HepG2 (cell line): Measurements from ENCODE around the gene SYTL3. TPM values are rescaled to one million over a fixed set of nuclear protein-coding genes. Genes with fewer than 3 reads are reported as not detected.
"Not testable (repeated sequence)": the region's sequence is repeated elsewhere in the genome, so short reads cannot be mapped to it uniquely, and the experiment has no call there.

Experiments
- ATAC-seq: fragments of 200-7000 bp; cut with Tn5 transposase; 3 replicates; pipeline ENCODE4 v1.9.1; 2020; ENCODE audit warnings: mild to moderate bottlenecking, moderate library complexity
- BruUV-seq: library from RNA; stranded (reverse); fragments of 400-500 nt; replicated peaks from 2 replicates; lab custom pipeline; 2021; lab: Mats Ljungman, UMichigan
- CTCF ChIA-PET: fragments of 300-600 bp; formaldehyde crosslinking; extraction: SDS; loops from one replicate; lab custom pipeline; 2021; ENCODE audit warnings: low total read pairs, inconsistent platforms, low intra/inter-chr PET ratio; lab: Yijun Ruan, JAX
- POLR2A ChIA-PET: fragments of 350-600 bp; sonication (Branson Sonifier 250); formaldehyde crosslinking; loops from one replicate; lab custom pipeline; 2020; ENCODE audit warnings: antibody characterized with exemption, inconsistent platforms; lab: Yijun Ruan, JAX
- DNase-seq: peaks from one replicate; pipeline ENCODE4 v3.0.0-alpha.2; 2015; ENCODE audit warnings: low spot score
- FAIRE-seq: peaks from 3 replicates; lab custom pipeline; 2011; peaks lifted over from hg19 to GRCh38; lab: Jason Lieb, UNC
- H2AFZ ChIP-seq: one replicate; pipeline ENCODE4 v1.6.1; 2011; ENCODE audit warnings: low read length, inconsistent platforms
- H3K27ac ChIP-seq: fragments of 300-600 bp; 3 replicates; pipeline ENCODE4 v1.8.0; 2011; ENCODE audit warnings: mixed run types, mild to moderate bottlenecking, mixed read lengths, low read length, inconsistent platforms; ENCODE audit not compliant: insufficient read depth; ENCODE audit errors: extremely low read length
- H3K27me3 ChIP-seq, 2 experiments: fragments of 200-600 bp in 1 of 2; 2 replicates in 1 of 2; 3 replicates in 1 of 2; pipeline versions ENCODE4 v1.6.0 to v1.8.0; 2011; ENCODE audit warnings: low read length in 2 of 2, mild to moderate bottlenecking in 2 of 2, moderate library complexity in 2 of 2, inconsistent platforms in 1 of 2; ENCODE audit not compliant: insufficient read depth in 2 of 2, control insufficient read depth in 1 of 2
- H3K36me3 ChIP-seq, 2 experiments: fragments of 200-600 bp in 1 of 2; replicated peaks in 1 of 2; 2 replicates in 1 of 2; 3 replicates in 1 of 2; pipeline versions ENCODE4 v1.5.1 to v1.8.0; 2011; ENCODE audit warnings: low read length in 2 of 2, inconsistent platforms in 1 of 2; ENCODE audit not compliant: insufficient read depth in 2 of 2, control insufficient read depth in 1 of 2
- H3K4me1 ChIP-seq: 2 replicates; pipeline ENCODE4 v1.5.1; 2012; ENCODE audit warnings: low read length, inconsistent platforms; ENCODE audit not compliant: insufficient read depth
- H3K4me2 ChIP-seq: 2 replicates; pipeline ENCODE4 v1.6.0; 2011; ENCODE audit warnings: low read depth, low read length, inconsistent platforms
- H3K4me3 ChIP-seq, 3 experiments: fragments of 200-600 bp in 1 of 3; sonication (generic), shearing (Covaris generic) in 1 of 3; replicated peaks in 1 of 3; 2 replicates each; pipeline ENCODE4 v1.5.1; 2011 to 2016; ENCODE audit warnings: low read length in 3 of 3, inconsistent platforms in 2 of 3, low read depth in 2 of 3, mild to moderate bottlenecking in 2 of 3, control low read depth in 1 of 3, mixed read lengths in 1 of 3; ENCODE audit not compliant: insufficient read depth in 1 of 3
- H3K79me2 ChIP-seq: one replicate; pipeline ENCODE4 v1.6.1; 2011; ENCODE audit warnings: low read length, inconsistent platforms; ENCODE audit not compliant: insufficient read depth
- H3K9ac ChIP-seq: 2 replicates; pipeline ENCODE4 v1.6.0; 2011; ENCODE audit warnings: mild to moderate bottlenecking, low read depth, low read length, inconsistent platforms; ENCODE audit not compliant: insufficient read depth
- H3K9me3 ChIP-seq: 2 replicates; pipeline ENCODE4 v1.5.1; 2012; ENCODE audit warnings: mild to moderate bottlenecking, low read length
- H4K20me1 ChIP-seq: 2 replicates; pipeline ENCODE4 v1.6.0; 2011; ENCODE audit warnings: inconsistent platforms, mild to moderate bottlenecking, low read length, moderate library complexity; ENCODE audit not compliant: insufficient read depth
- GLI4 ChIP-seq: sonication (generic); formaldehyde crosslinking; IDR thresholded peaks from 2 replicates; pipeline ENCODE4 v1.5.1; 2020; ENCODE audit warnings: missing genetic modification reagents, mild to moderate bottlenecking, moderate library complexity, borderline replicate concordance
- ZBTB38 ChIP-seq: sonication (generic); formaldehyde crosslinking; IDR thresholded peaks from 2 replicates; pipeline ENCODE4 v1.5.1; 2020; ENCODE audit warnings: mild to moderate bottlenecking, missing genetic modification reagents
- ZNF678 ChIP-seq: sonication (generic); formaldehyde crosslinking; IDR thresholded peaks from 2 replicates; pipeline ENCODE4 v1.4.0; 2020; ENCODE audit warnings: mild to moderate bottlenecking, missing genetic modification reagents
- WGBS: methylation state at CpG from one replicate; pipeline ENCODE4 v1.1.6; 2017; ENCODE audit warnings: low lambda C conversion rate; 5-methylcytosine and 5-hydroxymethylcytosine counted together
- in situ Hi-C: cut with HindIII; loops from 2 replicates; pipeline ENCODE4 v1.10.0; 2017; ENCODE audit warnings: low pct_unique_long_range_greater_than_20kb; ENCODE audit not compliant: extremely low pct_ligation_motif_present
- intact Hi-C: fragments of 100-400 bp; cut with micrococcal nuclease; formaldehyde crosslinking; loops from one replicate; pipeline ENCODE4 v1.10.0; 2022; ENCODE audit not compliant: unreplicated experiment
- polyA plus RNA-seq, 8 experiments: library from polyadenylated mRNA; depleted of rRNA in 3 of 8; stranded (reverse) in 7 of 8; unstranded in 1 of 8; fragments of >200 nt; fragmentation: Illumina TruSeq in 4 of 8; extraction: Trizol in 4 of 8; gene quantifications; 2 replicates each; pipeline versions ENCODE4 v1.2.1 to v1.2.3, GENCODE V29; 2011 to 2016; ENCODE audit warnings: low read depth in 4 of 8, missing spikeins in 1 of 8, mixed read lengths in 1 of 8; ENCODE audit not compliant: insufficient read depth in 1 of 8
- total RNA-seq, 5 experiments: library from RNA; depleted of rRNA; stranded (reverse); fragments of >200 nt; fragmentation: Illumina TruSeq; extraction: Trizol; gene quantifications; 2 replicates each; pipeline ENCODE4 v1.2.3, GENCODE V29; 2016; ENCODE audit warnings: low read depth in 1 of 5
- TF ChIP-seq, protein P1 (sequence below): sonication (generic); formaldehyde crosslinking; IDR thresholded peaks from 2 replicates; pipeline ENCODE4 v1.4.0; 2020; ENCODE audit warnings: mild to moderate bottlenecking, missing genetic modification reagents
- TF ChIP-seq, protein P2 (sequence below): sonication (generic); formaldehyde crosslinking; IDR thresholded peaks from 2 replicates; pipeline ENCODE4 v1.8.1; 2022; ENCODE audit warnings: low read depth, mild to moderate bottlenecking, missing genetic modification reagents

Gene SYTL3
- total and polyA plus RNA-seq, 2 of the 13 experiments (the other 11 are each of a cell fraction or from before 2014, with no cell fraction given) = 0.11 to 0.28 TPM

DNA sequence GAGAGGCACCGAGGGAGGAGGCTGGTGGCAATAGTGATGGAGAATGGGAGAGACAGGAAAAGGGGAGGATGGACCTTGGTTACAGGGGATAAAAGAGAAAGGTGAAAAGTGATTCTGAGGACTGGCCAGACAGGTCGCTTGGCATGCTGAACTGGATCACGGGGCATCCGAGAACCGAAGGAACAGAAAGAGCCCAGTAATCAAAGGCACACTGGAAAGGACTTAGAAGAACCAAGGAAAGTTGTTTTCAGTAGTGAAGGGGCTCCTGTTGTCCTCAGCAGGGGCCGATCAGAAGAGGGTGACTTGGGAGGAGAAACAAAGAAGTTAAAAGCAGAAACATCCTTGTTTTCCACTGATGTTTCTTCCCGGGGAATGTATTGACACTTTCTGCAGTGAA is 18.9 kb downstream of the SYTL3 start (continued):
- TF ChIP-seq, protein P1, sequence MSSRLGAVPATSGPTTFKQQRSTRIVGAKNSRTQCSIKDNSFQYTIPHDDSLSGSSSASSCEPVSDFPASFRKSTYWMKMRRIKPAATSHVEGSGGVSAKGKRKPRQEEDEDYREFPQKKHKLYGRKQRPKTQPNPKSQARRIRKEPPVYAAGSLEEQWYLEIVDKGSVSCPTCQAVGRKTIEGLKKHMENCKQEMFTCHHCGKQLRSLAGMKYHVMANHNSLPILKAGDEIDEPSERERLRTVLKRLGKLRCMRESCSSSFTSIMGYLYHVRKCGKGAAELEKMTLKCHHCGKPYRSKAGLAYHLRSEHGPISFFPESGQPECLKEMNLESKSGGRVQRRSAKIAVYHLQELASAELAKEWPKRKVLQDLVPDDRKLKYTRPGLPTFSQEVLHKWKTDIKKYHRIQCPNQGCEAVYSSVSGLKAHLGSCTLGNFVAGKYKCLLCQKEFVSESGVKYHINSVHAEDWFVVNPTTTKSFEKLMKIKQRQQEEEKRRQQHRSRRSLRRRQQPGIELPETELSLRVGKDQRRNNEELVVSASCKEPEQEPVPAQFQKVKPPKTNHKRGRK (CRISPR knock-in tag) = no peak

DNA sequence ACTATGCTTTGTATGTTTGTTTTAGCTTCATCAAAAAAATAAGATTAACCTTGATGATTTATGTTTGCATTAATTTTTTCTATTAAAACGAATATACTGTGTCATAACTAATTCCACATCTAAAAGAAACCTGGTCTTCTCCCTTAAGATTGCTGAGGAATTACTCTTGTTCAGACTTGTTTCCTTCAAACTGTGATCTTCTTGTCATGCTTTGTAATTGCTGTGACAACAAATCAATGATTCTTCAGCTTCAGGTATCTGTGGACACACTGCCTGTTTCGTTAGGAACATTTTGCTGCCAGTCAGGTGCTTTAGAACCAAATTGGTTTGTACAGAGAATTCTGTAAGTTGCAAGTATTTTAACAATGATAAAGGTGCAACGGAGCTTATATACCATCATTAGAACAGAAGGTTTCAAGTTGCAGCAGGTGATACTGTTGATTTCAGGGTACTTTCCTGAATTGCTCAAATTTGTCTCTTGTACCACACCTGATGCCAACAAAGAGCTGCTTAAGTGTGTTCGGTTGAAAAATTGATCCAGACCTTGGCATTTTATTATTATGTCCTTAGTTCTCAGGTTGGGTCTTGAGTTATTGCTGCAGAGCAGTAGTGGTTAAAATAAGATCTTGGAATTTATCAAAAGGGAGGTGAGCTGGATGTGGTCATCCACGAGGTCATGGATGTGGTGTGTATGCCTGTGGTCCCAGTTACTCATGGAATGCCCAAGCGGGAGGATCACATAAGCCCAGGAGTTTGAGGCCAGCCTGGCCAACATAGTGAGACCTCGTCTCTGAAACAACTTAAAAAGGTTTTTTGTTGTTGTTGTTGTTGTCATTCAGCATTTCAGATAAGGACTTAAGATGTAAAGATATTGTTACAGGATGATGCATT is 19.5 kb downstream of the SYTL3 start:
- Histone ChIP-seq H3K36me3 (no peaks in the 10 kb centered on the region), H3K9me3 (no peaks in the 10 kb centered on the region), H3K79me2 (no peaks in the 10 kb centered on the region), H3K4me1 (no peaks in the 10 kb centered on the region), H3K27ac (no peak overlapping the region), H3K4me3 (no peak overlapping the region), H3K27me3 (peaks cover 18 to 58% of the 10 kb centered on the region in 2 experiments; a peak in 4 of 5 replicates), H3K4me2 (no peak overlapping the region), H2AFZ (no peak overlapping the region), H4K20me1 (no peaks in the 10 kb centered on the region), H3K9ac (no peak overlapping the region)
- intact Hi-C loops = no loop called here
- no peak for FAIRE-seq
- ChIA-PET CTCF (no interaction called here), POLR2A (no interaction called here)
- TF ChIP-seq ZBTB38 (CRISPR knock-in tag) = no peak
- TF ChIP-seq ZNF678 = no peak
- TF ChIP-seq, protein P2, sequence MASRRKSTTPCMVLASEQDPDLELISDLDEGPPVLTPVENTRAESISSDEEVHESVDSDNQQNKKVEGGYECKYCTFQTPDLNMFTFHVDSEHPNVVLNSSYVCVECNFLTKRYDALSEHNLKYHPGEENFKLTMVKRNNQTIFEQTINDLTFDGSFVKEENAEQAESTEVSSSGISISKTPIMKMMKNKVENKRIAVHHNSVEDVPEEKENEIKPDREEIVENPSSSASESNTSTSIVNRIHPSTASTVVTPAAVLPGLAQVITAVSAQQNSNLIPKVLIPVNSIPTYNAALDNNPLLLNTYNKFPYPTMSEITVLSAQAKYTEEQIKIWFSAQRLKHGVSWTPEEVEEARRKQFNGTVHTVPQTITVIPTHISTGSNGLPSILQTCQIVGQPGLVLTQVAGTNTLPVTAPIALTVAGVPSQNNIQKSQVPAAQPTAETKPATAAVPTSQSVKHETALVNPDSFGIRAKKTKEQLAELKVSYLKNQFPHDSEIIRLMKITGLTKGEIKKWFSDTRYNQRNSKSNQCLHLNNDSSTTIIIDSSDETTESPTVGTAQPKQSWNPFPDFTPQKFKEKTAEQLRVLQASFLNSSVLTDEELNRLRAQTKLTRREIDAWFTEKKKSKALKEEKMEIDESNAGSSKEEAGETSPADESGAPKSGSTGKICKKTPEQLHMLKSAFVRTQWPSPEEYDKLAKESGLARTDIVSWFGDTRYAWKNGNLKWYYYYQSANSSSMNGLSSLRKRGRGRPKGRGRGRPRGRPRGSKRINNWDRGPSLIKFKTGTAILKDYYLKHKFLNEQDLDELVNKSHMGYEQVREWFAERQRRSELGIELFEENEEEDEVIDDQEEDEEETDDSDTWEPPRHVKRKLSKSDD (CRISPR knock-in tag) = no peak
- no peak for TF ChIP-seq GLI4
- in situ Hi-C loops = no loop called here
- BruUV-seq = no TSS peak
- 25% methylated on average over 7 of the region's 7 CpGs for WGBS
- no peak for DNase-seq
- ATAC-seq = no peak

DNA sequence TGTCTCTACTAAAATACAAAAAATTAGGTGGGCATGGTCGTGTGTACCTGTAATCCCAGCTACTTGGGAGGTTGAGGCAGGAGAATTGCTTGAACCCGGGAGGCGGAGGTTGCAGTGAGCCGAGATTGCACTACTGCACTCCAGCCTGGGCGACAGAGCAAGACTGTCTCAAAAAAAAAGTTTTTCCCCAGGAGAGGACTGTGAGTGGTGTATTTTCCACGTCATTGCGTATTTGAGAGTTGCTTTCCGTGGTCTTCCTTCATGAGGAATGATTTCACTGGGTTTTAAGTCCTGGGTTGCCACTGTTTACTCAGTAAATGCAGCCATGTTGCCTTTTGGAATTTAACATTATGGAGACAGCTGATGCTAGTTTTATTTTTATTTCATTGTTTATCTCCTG is 22.3 kb downstream of the SYTL3 start:
- POLR2A ChIA-PET, FAIRE-seq: not testable (repeated sequence)

More for the DNA sequence above, 22.3 kb downstream of the SYTL3 start:
- H3K4me3 ChIP-seq, H3K9ac ChIP-seq, H2AFZ ChIP-seq, H4K20me1 ChIP-seq, H3K79me2 ChIP-seq, H3K9me3 ChIP-seq, H3K4me2 ChIP-seq, BruUV-seq, H3K27ac ChIP-seq, H3K36me3 ChIP-seq, CTCF ChIA-PET, in situ Hi-C loops, DNase-seq, H3K4me1 ChIP-seq, intact Hi-C loops, ATAC-seq: not testable (repeated sequence)
- WGBS = 28% methylated on average over 8 of the region's 8 CpGs
- H3K27me3 ChIP-seq = peaks cover 6 to 35% of the 10 kb centered on the region in 2 experiments; a peak in 3 of 5 replicates
